Embryonic facial prominence (tissue), 1 donor: ENCODE results near the gene OGT.
"Not testable (repeated sequence)": the region's sequence is repeated elsewhere in the genome, so short reads cannot be mapped to it uniquely, and the experiment has no call there.

Experiments used
- DNase-seq: peaks from one replicate; pipeline ENCODE4 v3.0.0-alpha.2; 2016; ENCODE audit errors: extremely low spot score

Gene OGT

DNA sequence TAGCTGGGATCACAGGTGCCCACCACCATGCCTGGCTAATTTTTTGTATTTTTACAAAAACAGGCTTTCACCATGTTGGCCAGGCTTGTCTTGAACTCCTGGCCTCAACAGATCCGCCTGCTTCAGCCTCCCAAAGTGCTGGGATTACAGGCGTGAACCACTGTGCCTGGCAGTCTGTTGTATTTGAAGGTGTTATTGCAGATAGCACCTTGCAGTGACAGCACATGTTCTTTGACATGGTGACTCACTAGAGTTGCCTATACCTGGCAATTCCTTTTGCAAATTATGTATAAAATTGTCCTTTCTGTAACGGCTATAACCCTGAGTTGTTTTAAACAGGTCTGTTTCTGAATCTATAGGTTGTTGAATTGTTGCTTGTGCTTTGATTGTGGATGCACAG, 7.9 kb downstream of the OGT start:
- no peak for DNase-seq

DNA sequence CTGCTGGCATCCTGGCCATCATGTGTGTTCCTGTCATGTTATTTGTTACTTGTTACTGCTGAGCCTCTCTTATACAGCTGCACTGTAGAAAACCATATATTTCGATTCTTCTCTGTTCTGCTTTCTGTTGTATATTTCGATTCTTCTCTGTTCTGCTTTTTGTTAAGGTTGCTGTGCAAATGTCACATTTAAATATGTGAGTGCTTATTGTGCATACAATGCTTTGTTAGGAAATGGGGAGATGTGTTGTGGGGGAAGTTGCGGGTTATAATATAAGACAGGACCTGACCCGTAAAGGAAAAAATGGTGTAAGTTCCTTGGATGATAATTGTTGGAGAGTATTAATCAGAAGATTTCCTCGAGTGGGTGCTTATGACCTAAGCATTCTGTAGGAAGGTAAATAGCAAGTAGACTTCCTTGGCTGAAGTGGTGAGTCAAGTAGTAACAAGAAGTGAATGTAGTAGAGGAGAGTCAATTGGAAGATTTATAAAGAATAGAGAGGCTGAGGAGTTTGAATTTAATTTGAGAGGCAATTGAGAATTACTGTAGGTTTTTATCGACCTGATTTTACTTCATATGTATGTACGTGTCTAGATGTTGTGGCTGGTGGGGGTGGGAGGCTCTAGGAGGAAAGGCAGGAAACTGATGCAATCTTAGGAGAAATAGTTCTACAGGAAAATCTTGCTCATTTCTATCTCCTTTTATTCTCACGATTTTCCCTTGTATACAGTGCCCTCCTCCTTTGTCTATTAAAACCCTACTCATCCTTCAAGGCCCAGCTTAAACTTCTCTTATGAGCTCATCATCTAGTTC, 8.5 kb downstream of the OGT start:
- no peak for DNase-seq

DNA sequence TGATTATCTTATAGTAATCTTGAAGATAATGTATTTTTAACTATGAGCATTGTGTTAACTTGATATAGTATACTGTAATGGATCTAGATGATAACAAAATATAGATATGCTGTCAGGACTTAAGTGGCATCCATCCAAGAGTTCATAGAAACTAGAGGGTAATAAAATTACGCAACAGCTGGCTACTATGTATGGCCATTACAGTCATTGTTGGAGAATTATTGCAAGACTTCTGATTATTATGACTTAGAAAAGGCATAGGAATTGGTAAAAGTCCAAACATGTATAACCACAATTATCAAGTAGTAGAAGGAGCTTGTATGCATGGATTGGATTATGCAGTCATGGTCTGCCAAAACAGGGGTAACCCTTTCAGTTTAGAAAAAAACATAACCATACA, 9.5 kb downstream of the OGT start:
- DNase-seq = no peak

DNA sequence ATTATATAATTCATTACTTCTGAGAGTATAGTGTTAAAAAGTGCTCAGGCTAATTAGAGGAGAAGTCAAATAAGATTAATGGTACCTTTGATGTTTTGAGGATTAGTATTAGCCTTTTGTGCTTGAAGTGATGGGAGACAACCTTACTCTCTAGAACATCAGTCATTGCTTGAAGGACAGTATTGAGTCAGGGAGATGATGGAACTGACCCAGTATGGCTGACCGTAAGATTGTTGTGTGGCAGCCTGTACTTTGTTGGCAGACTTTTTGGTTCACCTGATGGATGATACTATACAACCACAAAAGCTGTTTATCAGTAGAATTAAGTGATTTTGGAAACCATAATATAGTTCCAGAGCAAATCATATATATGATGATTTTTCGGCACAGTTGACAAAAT, 9.9 kb downstream of the OGT start:
- DNase-seq = no peak

DNA sequence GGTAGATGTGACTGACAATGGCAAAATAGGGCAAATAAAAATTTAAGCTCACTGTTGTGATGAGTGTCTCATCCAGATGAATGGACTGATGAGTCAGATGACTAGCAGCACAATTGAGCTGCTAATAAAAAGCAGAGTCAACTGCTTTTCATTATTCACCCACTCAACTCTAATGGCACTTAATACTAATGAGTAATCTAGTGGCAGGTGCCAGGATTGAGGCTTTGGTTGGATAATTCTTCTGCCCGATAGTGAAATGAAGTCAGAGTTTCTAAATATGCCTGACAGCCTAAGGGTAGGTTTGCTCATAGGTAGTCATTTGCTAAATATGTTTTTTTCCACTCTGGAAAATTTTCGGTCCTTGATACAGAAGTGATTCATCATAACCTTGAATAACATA, 10.4 kb downstream of the OGT start:
- DNase-seq = no peak

DNA sequence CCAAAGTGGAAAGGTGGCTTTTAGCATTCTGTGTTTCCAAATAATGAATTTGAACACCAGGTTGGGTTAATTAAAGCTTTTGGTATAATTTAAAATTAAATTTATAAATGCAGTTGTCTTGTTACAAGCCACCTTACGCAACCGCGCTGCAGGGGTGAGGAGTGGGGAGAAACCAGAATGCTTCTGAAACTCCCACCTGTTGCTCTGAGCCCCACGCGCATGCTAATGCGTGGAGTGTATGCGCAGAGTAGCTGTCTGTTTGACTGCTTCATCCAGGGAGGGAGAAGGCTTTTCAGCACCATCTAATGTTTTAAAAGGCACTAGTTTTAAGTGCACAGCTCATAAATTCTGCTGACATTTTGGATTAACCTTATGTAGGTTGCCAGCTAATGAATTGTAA, 12.5 kb downstream of the OGT start:
- no peak for DNase-seq

DNA sequence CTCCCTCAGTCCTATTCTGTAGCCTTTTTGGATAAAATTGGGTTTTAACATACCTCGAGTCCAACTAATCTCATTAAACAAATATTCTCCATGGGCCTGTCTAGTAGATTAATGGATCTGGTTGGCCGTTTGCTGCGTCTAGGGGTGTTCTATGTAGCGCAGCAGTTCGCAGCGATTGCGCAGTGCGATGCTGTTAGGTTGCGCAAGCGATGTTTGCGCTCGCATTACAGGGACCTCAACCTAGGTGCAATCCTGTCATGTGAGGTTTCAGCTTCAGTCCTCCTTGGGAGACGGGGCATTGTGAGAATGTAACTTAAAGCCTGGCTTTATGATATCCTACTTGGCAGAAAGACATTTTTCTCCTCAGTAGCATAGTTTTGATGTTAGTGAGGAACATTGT, 14.0 kb downstream of the OGT start:
- no peak for DNase-seq

DNA sequence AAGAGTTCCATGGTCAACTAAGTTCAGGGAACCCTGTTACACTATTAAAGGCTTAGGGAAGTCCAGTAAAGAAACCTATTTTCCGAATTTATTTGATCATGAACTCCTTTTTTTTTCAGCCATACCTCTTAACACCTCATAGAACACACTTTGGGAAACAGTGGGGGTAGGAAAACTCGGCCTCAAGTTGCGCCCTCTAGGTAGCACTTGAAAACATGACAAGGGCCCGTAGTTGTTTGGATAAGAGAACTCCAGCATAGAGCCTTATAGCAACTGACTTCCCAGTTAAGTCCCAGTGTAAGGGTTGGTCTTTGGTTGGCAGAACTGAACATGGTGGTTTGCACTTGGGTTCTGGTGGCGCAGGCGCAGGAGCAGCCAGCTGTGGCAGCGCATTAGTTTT, 14.4 kb downstream of the OGT start:
- no peak for DNase-seq

DNA sequence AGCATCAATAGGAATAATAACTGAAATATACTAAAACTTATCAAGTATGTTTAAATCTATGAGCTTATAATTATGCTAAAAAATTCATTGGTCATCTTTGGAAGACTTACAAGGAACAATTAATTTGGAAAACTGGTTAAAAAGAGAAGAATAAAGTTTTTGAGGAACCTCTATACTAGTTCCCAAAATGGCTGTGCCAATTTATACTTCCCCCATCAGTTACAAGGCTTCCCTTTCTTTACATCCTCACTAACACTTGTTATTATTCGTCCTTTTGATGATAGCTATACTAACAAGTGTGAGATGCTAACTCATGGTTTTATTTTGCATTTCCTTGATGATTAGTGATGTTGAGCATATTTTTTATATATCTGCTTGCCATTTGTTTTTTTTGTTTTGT, 17.1 kb downstream of the OGT start:
- DNase-seq = no peak

DNA sequence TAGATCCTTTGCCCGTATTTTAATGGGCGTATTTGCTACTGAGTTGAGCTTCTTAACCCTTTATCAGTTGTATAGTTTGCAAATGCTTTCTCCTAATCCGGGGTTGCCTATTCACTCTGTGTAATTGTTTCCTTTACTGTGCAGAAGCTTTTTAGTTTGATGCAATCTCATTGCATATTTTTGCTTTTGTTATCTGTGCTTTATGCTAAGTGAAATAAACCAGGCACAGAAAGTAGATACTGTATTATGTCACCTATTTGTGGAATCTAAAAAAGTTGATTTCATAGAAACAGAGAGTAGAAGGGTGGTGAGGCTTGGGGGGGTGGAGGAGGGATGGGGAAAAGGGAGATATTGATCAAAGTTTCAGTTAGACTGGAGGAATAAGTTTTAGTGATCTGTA, 17.7 kb downstream of the OGT start:
- DNase-seq = no peak

DNA sequence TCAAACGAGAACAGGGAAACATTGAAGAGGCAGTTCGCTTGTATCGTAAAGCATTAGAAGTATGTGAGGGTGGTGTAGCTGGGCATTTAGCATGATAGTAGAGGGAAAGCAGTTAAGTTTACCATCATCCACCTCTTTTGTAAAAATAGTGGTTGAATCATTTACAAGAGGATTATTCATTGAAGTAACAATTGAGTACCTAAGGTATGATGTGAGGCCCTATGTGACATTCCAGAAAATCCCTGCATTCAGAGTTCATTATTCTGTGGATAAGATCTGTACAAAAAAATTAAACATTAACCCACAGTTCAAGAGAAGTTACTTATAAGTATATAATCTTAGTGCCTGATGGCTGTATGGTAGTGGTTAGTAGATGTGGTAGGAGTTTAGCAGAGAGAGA, 23.1 kb downstream of the OGT start:
- DNase-seq = no peak

DNA sequence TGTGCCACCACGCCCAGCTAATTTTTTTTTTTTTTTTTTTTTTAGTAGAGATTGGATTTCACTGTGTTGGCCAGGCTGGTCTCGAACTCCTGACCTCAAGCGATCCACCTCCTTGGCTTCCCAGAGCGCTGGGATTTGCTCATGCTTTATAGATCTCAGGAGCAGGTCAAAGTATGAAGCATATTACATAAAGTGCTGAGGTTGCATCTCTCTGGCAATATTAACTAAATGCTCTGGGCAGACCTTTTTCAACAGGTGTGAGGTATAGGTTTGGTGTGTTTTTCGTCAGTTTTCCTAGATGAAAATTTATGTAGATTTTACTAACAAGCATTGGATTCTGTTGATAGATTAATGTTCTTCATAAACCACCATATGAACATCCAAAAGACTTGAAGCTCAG, 26.0 kb downstream of the OGT start:
- DNase-seq = no peak

DNA sequence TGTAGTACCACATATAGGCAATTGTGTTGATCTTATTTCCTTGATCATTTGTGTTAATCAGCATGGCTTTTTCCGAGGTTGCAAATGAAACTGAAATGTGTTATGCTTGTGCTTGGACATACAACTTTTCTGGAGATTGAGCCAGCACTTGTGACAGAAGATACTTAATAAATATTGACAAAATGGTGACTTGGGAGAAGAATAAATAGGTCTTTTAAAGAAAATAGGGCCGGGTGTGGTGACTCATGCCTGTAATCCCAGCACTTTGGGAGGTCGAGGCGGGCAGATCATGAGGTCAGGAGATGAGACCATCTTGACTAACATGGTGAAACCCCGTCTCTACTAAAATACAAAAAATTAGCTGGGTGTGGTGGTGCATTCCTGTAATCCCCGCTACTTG, 26.9 kb downstream of the OGT start:
- DNase-seq = not testable (repeated sequence)

DNA sequence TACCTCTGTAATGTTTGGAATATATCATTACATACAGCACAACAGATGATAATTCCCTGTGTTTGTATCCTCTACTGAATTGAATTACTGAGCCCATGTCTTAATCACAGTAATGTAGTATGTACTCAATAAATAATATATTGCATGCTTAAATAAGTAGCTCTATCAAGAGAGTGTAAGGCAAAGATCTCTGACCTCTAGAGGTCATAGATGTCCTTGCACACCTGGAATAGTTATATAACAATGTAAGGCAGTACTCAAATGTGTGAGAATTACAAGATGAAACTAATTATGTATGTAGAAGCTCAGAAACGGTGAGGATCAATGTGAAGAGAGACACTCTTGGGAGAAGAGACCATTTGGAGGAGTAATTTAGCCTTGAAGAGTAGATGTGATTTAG, 31.0 kb downstream of the OGT start:
- DNase-seq = no peak

DNA sequence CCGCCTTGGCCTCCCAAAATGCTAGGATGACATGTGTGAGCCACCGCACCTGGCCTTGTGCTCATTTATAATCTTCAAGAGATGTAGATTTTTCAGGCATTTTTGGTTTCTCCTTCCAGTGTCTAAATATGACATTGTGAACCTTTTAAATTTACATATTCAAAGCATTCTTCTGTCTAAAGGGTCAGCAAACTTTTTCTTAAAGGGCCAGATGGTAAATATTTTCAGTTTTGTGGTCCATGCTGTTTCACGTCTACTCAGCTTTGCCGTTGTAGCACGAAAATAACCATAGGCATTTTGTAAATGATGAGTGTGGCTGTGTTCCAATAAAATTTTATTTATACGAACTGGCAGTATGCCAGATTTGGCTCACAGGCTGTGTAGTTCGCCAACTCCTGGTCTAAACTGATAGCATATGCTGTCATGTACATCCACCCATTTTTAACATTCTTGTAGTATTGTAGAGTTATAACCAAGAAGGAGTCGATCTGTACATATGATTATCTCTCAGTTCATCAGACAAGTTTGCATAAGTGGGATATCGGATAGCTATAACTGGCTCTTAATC, 32.7 kb downstream of the OGT start:
- no peak for DNase-seq

DNA sequence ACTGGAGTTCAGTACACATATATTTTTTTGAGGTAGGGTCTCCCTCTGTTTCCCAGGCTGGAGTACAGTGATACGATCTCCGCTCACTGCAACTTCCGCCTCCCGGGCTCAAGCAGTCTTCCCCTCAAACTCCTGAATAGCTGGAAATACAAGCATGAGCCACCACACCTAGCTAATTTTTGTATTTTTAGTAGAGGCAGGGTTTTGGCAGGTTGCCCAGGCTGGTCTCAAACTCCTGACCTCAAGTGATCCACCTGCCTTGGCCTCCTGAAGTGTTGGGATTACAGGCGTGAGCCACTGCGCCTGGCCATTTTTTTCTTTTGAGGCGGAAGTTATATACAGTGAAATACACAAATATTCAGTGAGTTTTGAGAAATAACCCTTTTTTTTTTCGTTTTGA, 38.5 kb downstream of the OGT start:
- not testable (repeated sequence) for DNase-seq

DNA sequence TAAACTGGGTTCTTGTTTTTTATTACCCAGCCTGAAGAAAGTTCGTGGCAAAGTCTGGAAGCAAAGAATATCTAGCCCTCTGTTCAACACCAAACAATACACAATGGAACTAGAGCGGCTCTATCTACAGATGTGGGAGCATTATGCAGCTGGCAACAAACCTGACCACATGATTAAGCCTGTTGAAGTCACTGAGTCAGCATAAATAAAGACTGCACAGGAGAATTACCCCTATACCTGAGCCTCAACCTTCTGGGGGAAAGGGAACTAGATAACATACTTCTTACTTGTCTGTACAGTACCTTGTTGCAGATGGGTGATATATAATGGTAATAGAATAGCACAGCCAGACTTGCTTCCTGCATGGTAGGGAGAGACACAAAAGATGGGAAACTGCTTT, 40.7 kb downstream of the OGT start:
- DNase-seq = no peak

DNA sequence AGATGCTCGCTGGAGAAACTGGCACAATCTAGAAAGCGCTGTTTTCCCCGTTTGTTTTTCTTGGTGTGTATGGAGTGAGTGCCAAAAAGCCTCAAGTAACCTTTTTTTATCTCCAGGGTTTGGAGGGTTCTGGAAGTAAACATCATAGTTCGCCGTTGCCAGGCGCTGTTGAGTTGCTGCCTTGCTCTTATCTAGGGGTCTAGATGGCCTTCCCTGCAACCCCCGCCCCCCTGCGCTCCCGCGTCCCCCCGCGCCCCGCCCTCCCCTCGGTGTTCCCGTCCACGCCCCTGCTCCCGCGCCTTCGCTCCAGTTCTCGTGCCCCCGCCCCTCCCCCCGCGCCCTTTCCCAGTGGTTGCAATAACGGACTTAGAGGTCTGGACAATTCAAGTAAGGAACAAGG, 44.8 kb downstream of the OGT start:
- DNase-seq = no peak

DNA sequence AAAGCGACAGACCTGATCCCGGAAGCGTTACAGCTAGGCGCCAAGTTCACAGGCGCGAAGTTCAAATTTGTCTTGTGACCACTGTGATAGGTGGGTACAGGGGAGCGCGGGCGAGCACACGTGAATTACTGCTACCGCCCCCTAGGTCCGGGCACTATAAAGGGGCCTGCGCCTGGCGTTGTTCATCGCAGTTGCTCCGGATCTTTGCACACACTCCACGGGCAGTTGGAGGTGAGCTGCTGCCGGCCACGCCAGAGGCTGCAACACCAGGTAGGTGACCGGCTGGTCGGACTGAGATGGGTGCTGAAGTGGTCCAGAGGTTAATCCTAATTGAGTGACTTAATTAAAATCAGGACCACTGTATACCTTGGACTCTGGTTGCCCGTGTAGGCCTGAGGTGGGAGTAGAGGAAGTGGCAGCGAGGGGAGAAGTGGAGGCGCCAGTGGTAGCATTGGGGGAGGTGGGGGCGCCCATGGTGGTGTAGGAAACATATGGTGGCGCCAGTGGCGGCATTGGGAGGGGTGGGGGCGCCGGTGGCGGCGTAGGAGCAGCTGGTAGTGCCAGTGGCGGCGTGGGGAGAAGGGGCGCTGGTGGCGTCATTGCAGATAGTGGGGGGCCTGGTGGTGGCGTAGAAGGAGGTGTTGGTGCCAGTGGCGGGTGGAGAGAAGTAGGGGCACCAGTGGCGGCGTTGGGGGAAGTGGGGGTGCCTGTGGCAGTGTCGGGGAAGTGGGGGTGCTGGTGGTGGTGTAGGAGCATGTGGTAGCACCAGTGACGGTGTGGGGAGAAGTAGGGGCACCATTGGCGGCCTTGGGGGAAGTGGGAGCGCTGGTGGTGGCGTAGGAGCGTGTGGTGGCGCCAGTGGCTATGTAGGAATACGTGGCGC, 45.6 kb downstream of the OGT start, which contains the start of gene GCNA:
GCNA (plus strand) TSS at position 185 of the 883 bp plus-strand sequence. CDS start 2,385 bp downstream, outside the sequence.
- DNase-seq = no peak

DNA sequence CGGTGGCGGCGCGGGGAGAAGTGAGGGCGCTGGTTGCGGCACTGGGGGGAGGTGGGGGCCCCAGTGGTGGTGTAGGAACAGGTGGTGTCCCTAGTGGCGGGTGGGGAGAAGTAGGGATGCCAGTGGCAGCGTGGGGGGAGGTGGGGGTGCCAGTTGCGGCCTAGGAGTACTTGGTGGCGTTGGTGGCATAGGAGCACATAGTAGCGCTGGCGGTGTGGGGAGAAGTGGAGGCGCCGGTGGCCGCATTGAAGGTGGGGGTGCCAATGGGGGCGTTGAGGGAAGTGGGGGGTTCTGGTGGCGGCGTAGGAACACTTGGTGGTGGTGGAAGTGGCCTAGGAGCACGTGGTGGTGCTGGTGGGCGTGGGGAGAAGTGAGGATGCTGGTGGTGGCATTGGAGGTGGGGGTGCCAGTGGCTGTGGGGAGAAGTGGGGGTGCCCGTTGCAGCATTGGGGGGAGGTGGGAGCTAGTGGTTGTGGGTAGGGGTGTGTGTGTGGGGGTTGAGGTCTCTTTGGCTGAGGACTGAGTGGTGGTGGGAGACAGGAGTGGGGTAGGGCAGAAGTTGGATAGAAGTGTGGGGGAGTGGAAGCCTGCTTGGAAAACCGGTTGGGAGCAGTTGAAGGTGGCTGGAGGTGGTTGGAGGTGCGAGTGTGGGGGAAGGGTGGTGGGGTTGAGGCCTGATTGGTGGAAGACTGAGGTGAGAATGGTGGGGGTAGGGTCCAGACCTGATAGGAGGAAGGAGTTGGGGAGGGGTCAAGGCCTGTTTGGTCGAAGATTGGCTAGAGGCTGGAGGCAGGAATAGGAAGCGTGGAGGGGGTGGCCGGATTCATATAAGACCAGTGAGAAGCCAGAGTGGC, 46.5 kb downstream of the OGT start:
- no peak for DNase-seq

DNA sequence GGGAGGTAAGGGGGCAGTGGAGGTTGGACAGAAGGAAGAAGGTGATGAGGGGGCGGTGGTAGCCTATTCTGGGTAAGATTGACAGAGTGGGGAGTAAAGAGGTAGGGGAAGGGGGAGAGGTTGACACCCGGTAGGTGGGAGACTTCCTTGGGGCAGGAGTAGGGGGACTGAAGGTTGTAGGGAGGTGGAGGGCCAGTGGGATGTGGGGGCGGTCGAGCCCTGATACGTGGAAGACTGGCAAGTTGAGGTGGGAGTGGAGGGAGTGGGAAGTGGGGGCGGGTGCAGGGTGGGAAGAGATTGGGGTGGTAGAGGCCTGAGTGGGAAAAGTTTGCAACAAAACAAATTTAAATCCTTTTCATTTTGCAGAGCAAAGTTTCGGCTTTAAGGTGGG, 47.1 kb downstream of the OGT start:
- DNase-seq = no peak

DNA sequence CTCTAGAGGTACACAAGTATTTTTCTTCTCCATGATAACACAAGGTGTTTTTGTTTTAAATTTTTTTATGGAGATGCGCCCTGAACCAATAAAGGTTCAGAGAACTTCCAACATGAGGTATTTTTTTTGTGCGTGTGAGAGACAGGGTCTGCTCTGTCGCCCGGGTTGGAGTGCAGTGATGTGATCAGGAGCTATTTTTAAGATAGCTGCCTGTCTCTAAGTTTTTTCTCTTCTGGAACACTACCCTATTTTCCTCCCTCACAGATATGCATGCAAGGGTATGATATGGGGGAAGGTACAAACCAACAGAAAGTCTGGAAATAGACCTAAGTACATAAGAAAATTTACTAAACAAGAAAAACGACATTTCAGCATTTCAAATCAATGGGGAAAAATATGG, 48.3 kb downstream of the OGT start:
- DNase-seq = no peak
